OCI-LY1 (cell line): ENCODE results near the gene ABCA9.

Source experiments
- H2AFZ ChIP-seq: fragments of 200-600 bp; sonication (generic), shearing (Covaris generic); 2 replicates; pipeline ENCODE4 v1.6.0; 2014; ENCODE audit warnings: antibody characterized with exemption, mild to moderate bottlenecking, low read length
- H3F3A ChIP-seq: fragments of 200-600 bp; sonication (generic), shearing (Covaris generic); 2 replicates; pipeline ENCODE4 v1.6.0; 2014; ENCODE audit warnings: mild to moderate bottlenecking, antibody characterized with exemption, low read length, moderate library complexity; ENCODE audit not compliant: insufficient read depth
- H3K27ac ChIP-seq: fragments of 200-600 bp; sonication (generic); 2 replicates; pipeline ENCODE4 v1.5.1; 2014; ENCODE audit warnings: low read length, mixed run types, mild to moderate bottlenecking, low read depth; ENCODE audit not compliant: poor library complexity, severe bottlenecking
- H3K27me3 ChIP-seq: fragments of 200-600 bp; sonication (generic); 2 replicates; pipeline ENCODE4 v1.6.0; 2014; ENCODE audit warnings: antibody characterized with exemption, mild to moderate bottlenecking, low read length, moderate library complexity; ENCODE audit not compliant: insufficient read depth
- H3K36me3 ChIP-seq: fragments of 200-600 bp; sonication (generic); 2 replicates; pipeline ENCODE4 v1.6.1; 2014; ENCODE audit warnings: mild to moderate bottlenecking, antibody characterized with exemption, low read length, moderate library complexity, mixed read lengths; ENCODE audit not compliant: insufficient read depth
- H3K4me1 ChIP-seq: fragments of 200-600 bp; sonication (generic); 2 replicates; pipeline ENCODE4 v1.5.1; 2014; ENCODE audit warnings: mild to moderate bottlenecking, low read length, moderate library complexity; ENCODE audit not compliant: insufficient read depth, severe bottlenecking
- H3K4me2 ChIP-seq: fragments of 200-600 bp; sonication (generic), shearing (Covaris generic); 2 replicates; pipeline ENCODE4 v1.6.1; 2014; ENCODE audit warnings: low read length
- H3K4me3 ChIP-seq: fragments of 200-600 bp; sonication (generic); 2 replicates; pipeline ENCODE4 v1.5.1; 2014; ENCODE audit warnings: low read length, low read depth, mild to moderate bottlenecking, mixed read lengths; ENCODE audit not compliant: poor library complexity, severe bottlenecking
- H3K79me2 ChIP-seq: fragments of 200-600 bp; shearing (Covaris generic); 2 replicates; pipeline ENCODE4 v1.6.1; 2016; ENCODE audit warnings: mixed run types, low read length, mixed read lengths; ENCODE audit not compliant: insufficient read depth
- H3K9ac ChIP-seq: fragments of 200-600 bp; sonication (generic), shearing (Covaris generic); 2 replicates; pipeline ENCODE4 v1.6.1; 2014; ENCODE audit warnings: mild to moderate bottlenecking, low read length, mixed read lengths
- H3K9me2 ChIP-seq: fragments of 200-600 bp; sonication (generic), shearing (Covaris generic); 2 replicates; pipeline ENCODE4 v1.6.1; 2014; ENCODE audit warnings: low read depth, mild to moderate bottlenecking, low read length, mixed read lengths
- H3K9me3 ChIP-seq: fragments of 200-600 bp; shearing (Covaris generic); 2 replicates; pipeline ENCODE4 v1.6.1; 2014; ENCODE audit warnings: low read length, mixed read lengths
- H4K20me1 ChIP-seq: fragments of 200-600 bp; sonication (generic), shearing (Covaris generic); 2 replicates; pipeline ENCODE4 v1.6.0; 2016; ENCODE audit warnings: mild to moderate bottlenecking, low read length; ENCODE audit not compliant: insufficient read depth
- CTCF ChIP-seq: fragments of 200-600 bp; sonication (generic), shearing (Covaris generic); IDR thresholded peaks from 2 replicates; pipeline ENCODE4 v1.5.1; 2017; ENCODE audit warnings: mild to moderate bottlenecking, antibody characterized with exemption, low read length, moderate library complexity, mixed read lengths
- EZH2 ChIP-seq: fragments of 200-600 bp; sonication (generic), shearing (Covaris generic); IDR thresholded peaks from 2 replicates; pipeline ENCODE4 v1.8.0; 2017; ENCODE audit warnings: borderline replicate concordance, mixed run types, mild to moderate bottlenecking, antibody characterized with exemption, low read length, moderate library complexity, mixed read lengths

ABCA9 gene

GRCh38 chr17:69048634-69049033 is 12.1 kb downstream of the ABCA9 start:
- Histone ChIP-seq H3K27ac (no peak overlapping the region), H3K4me3 (no peak overlapping the region), H3K9me3 (no peaks in the 10 kb centered on the region), H3K9ac (no peak overlapping the region), H3K36me3 (no peaks in the 10 kb centered on the region), H3K4me1 (no peaks in the 10 kb centered on the region), H4K20me1 (no peaks in the 10 kb centered on the region), H3F3A (no peaks in the 10 kb centered on the region), H3K27me3 (no peaks in the 10 kb centered on the region), H2AFZ (no peak overlapping the region), H3K79me2 (no peaks in the 10 kb centered on the region), H3K9me2 (no peaks in the 10 kb centered on the region), H3K4me2 (no peak overlapping the region)
- TF ChIP-seq CTCF (no peak), EZH2 (no peak)

GRCh38 chr17:69047368-69048263 is 13.1 kb downstream of the ABCA9 start:
- H3K4me2 ChIP-seq = no peak overlapping the region
- no peak overlapping the region for H3K9ac ChIP-seq
- H3K9me2 ChIP-seq = no peaks in the 10 kb centered on the region
- H3K79me2 ChIP-seq = no peaks in the 10 kb centered on the region
- no peak overlapping the region for H3K27ac ChIP-seq
- H3F3A ChIP-seq = no peaks in the 10 kb centered on the region
- no peaks in the 10 kb centered on the region for H3K9me3 ChIP-seq
- no peak overlapping the region for H3K4me3 ChIP-seq
- no peaks in the 10 kb centered on the region for H3K36me3 ChIP-seq
- H4K20me1 ChIP-seq = no peaks in the 10 kb centered on the region
- H2AFZ ChIP-seq = no peak overlapping the region
- TF ChIP-seq EZH2 = no peak
- TF ChIP-seq CTCF = no peak
- H3K4me1 ChIP-seq = no peaks in the 10 kb centered on the region
- H3K27me3 ChIP-seq = no peaks in the 10 kb centered on the region

GRCh38 chr17:69046121-69046807 is 14.5 kb downstream of the ABCA9 start:
- H4K20me1 ChIP-seq = no peaks in the 10 kb centered on the region
- TF ChIP-seq CTCF = no peak
- TF ChIP-seq EZH2 = no peak
- H3K27ac ChIP-seq = no peak overlapping the region
- no peaks in the 10 kb centered on the region for H3K36me3 ChIP-seq
- no peak overlapping the region for H3K4me3 ChIP-seq
- no peaks in the 10 kb centered on the region for H3K27me3 ChIP-seq
- no peaks in the 10 kb centered on the region for H3K9me3 ChIP-seq
- no peaks in the 10 kb centered on the region for H3K79me2 ChIP-seq
- H2AFZ ChIP-seq = no peak overlapping the region
- no peak overlapping the region for H3K4me2 ChIP-seq
- no peaks in the 10 kb centered on the region for H3F3A ChIP-seq
- no peaks in the 10 kb centered on the region for H3K9me2 ChIP-seq
- no peaks in the 10 kb centered on the region for H3K4me1 ChIP-seq
- no peak overlapping the region for H3K9ac ChIP-seq
